Measurements from ENCODE around the gene ANTXR1.

- TF ChIP-seq, protein P1, sequence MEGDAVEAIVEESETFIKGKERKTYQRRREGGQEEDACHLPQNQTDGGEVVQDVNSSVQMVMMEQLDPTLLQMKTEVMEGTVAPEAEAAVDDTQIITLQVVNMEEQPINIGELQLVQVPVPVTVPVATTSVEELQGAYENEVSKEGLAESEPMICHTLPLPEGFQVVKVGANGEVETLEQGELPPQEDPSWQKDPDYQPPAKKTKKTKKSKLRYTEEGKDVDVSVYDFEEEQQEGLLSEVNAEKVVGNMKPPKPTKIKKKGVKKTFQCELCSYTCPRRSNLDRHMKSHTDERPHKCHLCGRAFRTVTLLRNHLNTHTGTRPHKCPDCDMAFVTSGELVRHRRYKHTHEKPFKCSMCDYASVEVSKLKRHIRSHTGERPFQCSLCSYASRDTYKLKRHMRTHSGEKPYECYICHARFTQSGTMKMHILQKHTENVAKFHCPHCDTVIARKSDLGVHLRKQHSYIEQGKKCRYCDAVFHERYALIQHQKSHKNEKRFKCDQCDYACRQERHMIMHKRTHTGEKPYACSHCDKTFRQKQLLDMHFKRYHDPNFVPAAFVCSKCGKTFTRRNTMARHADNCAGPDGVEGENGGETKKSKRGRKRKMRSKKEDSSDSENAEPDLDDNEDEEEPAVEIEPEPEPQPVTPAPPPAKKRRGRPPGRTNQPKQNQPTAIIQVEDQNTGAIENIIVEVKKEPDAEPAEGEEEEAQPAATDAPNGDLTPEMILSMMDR (IDR thresholded peaks at IDR 0.05): no peak
- TF ChIP-seq POLR2A (IDR thresholded peaks at IDR 0.05): no peak
- TF ChIP-seq EP300 (IDR thresholded peaks at IDR 0.05): no peak
Measured at GRCh38 chr2:69211048-69211447, 198.1 kb downstream of the ANTXR1 start.
